ENCODE data around the gene DNAAF5.
"Not testable (repeated sequence)": the region's sequence is repeated elsewhere in the genome, so short reads cannot be mapped to it uniquely, and the experiment has no call there.

Gene DNAAF5

GRCh38 chr7:748446-748845 lies 21.9 kb downstream of the DNAAF5 start:
- no peak for DNase-seq

- no peak for DNase-seq
Observed at GRCh38 chr7:749140-749551, 22.6 kb downstream of the DNAAF5 start.

GRCh38 chr7:750111-750905 lies 23.8 kb downstream of the DNAAF5 start:
- no peak for DNase-seq

- DNase-seq, result no peak
Observed at GRCh38 chr7:751826-752225, 25.3 kb downstream of the DNAAF5 start.

GRCh38 chr7:752256-752655 lies 25.8 kb downstream of the DNAAF5 start:
- DNase-seq, result not testable (repeated sequence)

GRCh38 chr7:753190-753589 lies 26.7 kb downstream of the DNAAF5 start:
- no peak for DNase-seq

- no peak for DNase-seq
Observed at GRCh38 chr7:754531-755412, 28.3 kb downstream of the DNAAF5 start.

- no peak for DNase-seq
Observed at GRCh38 chr7:755413-755805, 28.9 kb downstream of the DNAAF5 start.

- DNase-seq, result no peak
Observed at GRCh38 chr7:756231-756927, 29.9 kb downstream of the DNAAF5 start.

- no peak for DNase-seq
Observed at GRCh38 chr7:756928-757560, 30.5 kb downstream of the DNAAF5 start.

- no peak for DNase-seq
Observed at GRCh38 chr7:757741-758163, 31.3 kb downstream of the DNAAF5 start.

- no peak for DNase-seq
Observed at GRCh38 chr7:759569-759968, 33.1 kb downstream of the DNAAF5 start.

- no peak for DNase-seq
Observed at GRCh38 chr7:760006-760405, 33.5 kb downstream of the DNAAF5 start.

- no peak for DNase-seq
Observed at GRCh38 chr7:761101-761500, 34.6 kb downstream of the DNAAF5 start.

GRCh38 chr7:761631-762030 lies 35.1 kb downstream of the DNAAF5 start:
- DNase-seq, result no peak

- DNase-seq, result no peak
Observed at GRCh38 chr7:762885-763284, 36.4 kb downstream of the DNAAF5 start.

- no peak for DNase-seq
Observed at GRCh38 chr7:763762-764161, 37.3 kb downstream of the DNAAF5 start.

- no peak for DNase-seq
Observed at GRCh38 chr7:765383-765782, 38.9 kb downstream of the DNAAF5 start.

GRCh38 chr7:767580-767940 lies 41.1 kb downstream of the DNAAF5 start:
- no peak for DNase-seq

- DNase-seq, result no peak
Observed at GRCh38 chr7:767941-768731, 41.6 kb downstream of the DNAAF5 start.

- no peak for DNase-seq
Observed at GRCh38 chr7:768881-769504, 42.5 kb downstream of the DNAAF5 start.

GRCh38 chr7:770336-770735 lies 43.8 kb downstream of the DNAAF5 start:
- no peak for DNase-seq

Measured in EL (cell line).